Measurements from ENCODE around the gene ZDHHC14. TPM values are rescaled to one million over a fixed set of nuclear protein-coding genes. Genes with fewer than 3 reads are reported as not detected.

ZDHHC14 gene
- polyA plus RNA-seq, 2 of the 4 experiments (the other 2 are of a cell fraction): 2.2 to 2.8 TPM

- TF ChIP-seq TFCP2L1 (CRISPR knock-in tag; IDR thresholded peaks at IDR 0.05) (no peak), FOXS1 (CRISPR knock-in tag; IDR thresholded peaks at IDR 0.05) (no peak), CHD4 (IDR thresholded peaks at IDR 0.05; ENCODE audit: borderline replicate concordance) (no peak)
Measured at GRCh38 chr6:157496534-157497095, 115.6 kb downstream of the ZDHHC14 start (continued).

GRCh38 chr6:157497579-157497978, 116.6 kb downstream of the ZDHHC14 start:
- DNase-seq (ENCODE audit: low read depth in 1 of 2, low spot score in 1 of 2) (no peak), FAIRE-seq (no peak), ATAC-seq (no peak)
- H3K9me3 ChIP-seq: no peaks in the 10 kb centered on the region
- H3K4me3 ChIP-seq: no peak overlapping the region
- ChIA-PET CTCF (no interaction called here), POLR2A (no interaction called here)
- 87% methylated on average over 2 of the region's 2 CpGs for WGBS (ENCODE audit: missing lambda C conversion rate)
- H3K27ac ChIP-seq: no peak overlapping the region
- TF ChIP-seq RNF2 (IDR thresholded peaks at IDR 0.05; ENCODE audit: borderline replicate concordance, low read depth) (no peak), RAD21 (conservative IDR thresholded peaks at IDR 0.05 in 1 of 2, IDR thresholded peaks at IDR 0.05 in 1 of 2) (no peak), TP53 (CRISPR knock-in tag; IDR thresholded peaks at IDR 0.05) (no peak), ELK1 (IDR thresholded peaks at IDR 0.05; ENCODE audit: low read depth, low read length) (no peak), RCOR1 (IDR thresholded peaks at IDR 0.05; ENCODE audit: low read depth, low read length) (no peak), MAFK (IDR thresholded peaks at IDR 0.05; ENCODE audit: partially characterized antibody) (no peak), MYC (IDR thresholded peaks at IDR 0.05; ENCODE audit: borderline replicate concordance, low read length) (no peak), HES2 (IDR thresholded peaks at IDR 0.05) (no peak), PHF8 (IDR thresholded peaks at IDR 0.05; ENCODE audit: borderline replicate concordance, low read depth) (no peak), CHD2 (IDR thresholded peaks at IDR 0.05; ENCODE audit: low read length, partially characterized antibody) (no peak), HDAC2 (IDR thresholded peaks at IDR 0.05) (no peak), CHD4 (IDR thresholded peaks at IDR 0.05; ENCODE audit: borderline replicate concordance) (no peak), REST (IDR thresholded peaks at IDR 0.05) (no peak), HOXA7 (CRISPR knock-in tag; IDR thresholded peaks at IDR 0.05) (no peak), ZSCAN20 (CRISPR knock-in tag; IDR thresholded peaks at IDR 0.05) (no peak), PBX3 (IDR thresholded peaks at IDR 0.05) (no peak)
- no peaks in the 10 kb centered on the region for H3K4me1 ChIP-seq
- H3K4me2 ChIP-seq: no peak overlapping the region

- POLR2A ChIA-PET: interaction anchor here (0.7 kb wide), 1 partner anchor 50 kb away, joined by 4 read pairs; no protein-coding TSS in a partner anchor
- ATAC-seq: no peak
- 41% methylated on average over 2 of the region's 2 CpGs for WGBS (ENCODE audit: missing lambda C conversion rate)
Measured at GRCh38 chr6:157498817-157499216, 117.8 kb downstream of the ZDHHC14 start.

More at GRCh38 chr6:157498817-157499216, 117.8 kb downstream of the ZDHHC14 start:
- CTCF ChIA-PET: no interaction called here
- no peak overlapping the region for H3K27ac ChIP-seq
- no peak for FAIRE-seq
- no peaks in the 10 kb centered on the region for H3K4me1 ChIP-seq
- no peak overlapping the region for H3K4me3 ChIP-seq
- TF ChIP-seq CTCF (IDR thresholded peaks at IDR 0.05) (no peak), POLR2AphosphoS2 (conservative IDR thresholded peaks at IDR 0.05; ENCODE audit: low read length) (no peak)
- DNase-seq (ENCODE audit: low read depth in 1 of 2, low spot score in 1 of 2): no peak
- H3K4me2 ChIP-seq: no peak overlapping the region
- H3K9me3 ChIP-seq: no peaks in the 10 kb centered on the region

Measured in A549 (cell line).